Stimulated activated CD4-positive, alpha-beta T cell treated with anti-CD3 and anti-CD28 coated beads, Interleukin-15, amount 100 ng/mL, for 48 hours (primary cell): Measurements from ENCODE around the gene JUN.

Source experiments
- DNase-seq, 2 donors: peaks; one replicate each; pipeline ENCODE4 v3.0.0-alpha.2; 2020; ENCODE audit warnings: low read depth in 2 of 2

The JUN gene

GRCh38 chr1:58783993-58784757 is at the start of gene JUN:
Gene JUN (minus strand): TSS chr1:58784047. CDS start chr1:58783070, 977 bp downstream.
- DNase-seq: peak; percentile 96 to 97

DNA sequence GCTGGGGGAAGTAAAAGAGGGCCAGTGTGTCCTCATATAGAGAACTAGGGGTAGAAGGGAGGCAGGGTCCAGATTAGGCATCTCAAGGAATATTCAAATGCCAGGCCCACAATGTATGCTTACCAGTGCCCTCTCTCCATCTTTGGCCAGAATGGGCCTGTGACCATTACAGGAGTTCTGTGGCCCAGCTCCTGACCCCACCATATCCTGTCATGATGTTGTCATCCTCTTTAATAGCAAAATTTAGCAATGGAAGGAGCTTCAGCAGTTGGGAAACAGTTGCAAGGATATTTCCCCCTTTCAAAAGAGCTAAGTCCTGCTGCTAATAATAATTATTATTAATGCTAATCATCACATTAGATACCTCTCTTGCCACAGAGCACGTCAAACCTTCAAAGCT is 49.3 kb upstream of the JUN start:
- no peak for DNase-seq

DNA sequence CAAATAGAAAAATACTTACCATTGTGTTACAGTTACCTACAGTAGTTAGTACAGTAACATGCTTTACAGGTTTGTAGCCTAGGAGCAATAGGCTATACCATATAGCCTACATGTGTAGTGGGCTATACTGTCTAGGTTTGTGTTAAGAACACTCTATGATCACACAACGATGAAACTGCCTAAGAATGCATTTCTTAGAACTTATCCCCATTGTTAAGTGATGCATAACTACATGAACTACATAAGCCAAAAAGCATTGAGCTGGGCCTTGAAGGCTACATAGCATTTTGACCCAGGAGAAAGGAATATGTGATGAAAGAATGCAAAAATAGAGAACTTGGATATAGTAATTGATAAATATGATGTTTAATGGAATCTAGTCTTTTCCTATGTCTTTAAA is 46.4 kb upstream of the JUN start:
- no peak for DNase-seq

GRCh38 chr1:58829866-58830265 is 46.0 kb upstream of the JUN start:
- DNase-seq: no peak

- no peak for DNase-seq
Measured at GRCh38 chr1:58827298-58827697, 43.5 kb upstream of the JUN start.

GRCh38 chr1:58824753-58825389 is 41.0 kb upstream of the JUN start:
- DNase-seq: no peak

DNA sequence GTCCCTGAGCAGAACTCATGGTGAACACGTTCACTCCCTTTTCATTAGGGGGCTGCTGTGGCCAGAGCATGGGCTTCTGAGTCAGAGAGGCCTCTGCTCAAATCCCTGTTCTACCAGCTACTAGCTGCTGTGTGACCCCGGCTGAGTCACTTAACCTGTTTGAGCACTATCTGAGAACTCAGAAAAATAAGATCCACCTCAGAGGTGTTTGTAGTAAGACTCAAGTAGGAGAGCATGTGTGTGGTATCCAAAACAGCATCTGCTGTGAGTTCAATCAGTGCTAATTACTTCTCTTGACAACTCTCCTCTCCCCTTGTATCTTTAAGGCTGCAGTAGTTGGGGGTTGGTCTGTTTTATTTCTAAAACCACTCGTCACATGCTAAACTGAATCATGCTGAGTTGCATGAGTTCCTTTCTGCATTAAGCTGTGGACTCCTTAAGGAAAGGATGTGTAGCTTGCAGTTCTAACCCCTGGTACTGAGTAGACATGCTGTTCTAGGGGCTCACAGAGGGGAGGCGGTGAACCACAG is 39.7 kb upstream of the JUN start:
- no peak for DNase-seq

GRCh38 chr1:58821309-58821708 is 37.5 kb upstream of the JUN start:
- DNase-seq: no peak

- DNase-seq: no peak
Measured at GRCh38 chr1:58818976-58819375, 35.1 kb upstream of the JUN start.

GRCh38 chr1:58818075-58818474 is 34.2 kb upstream of the JUN start:
- DNase-seq: no peak

DNA sequence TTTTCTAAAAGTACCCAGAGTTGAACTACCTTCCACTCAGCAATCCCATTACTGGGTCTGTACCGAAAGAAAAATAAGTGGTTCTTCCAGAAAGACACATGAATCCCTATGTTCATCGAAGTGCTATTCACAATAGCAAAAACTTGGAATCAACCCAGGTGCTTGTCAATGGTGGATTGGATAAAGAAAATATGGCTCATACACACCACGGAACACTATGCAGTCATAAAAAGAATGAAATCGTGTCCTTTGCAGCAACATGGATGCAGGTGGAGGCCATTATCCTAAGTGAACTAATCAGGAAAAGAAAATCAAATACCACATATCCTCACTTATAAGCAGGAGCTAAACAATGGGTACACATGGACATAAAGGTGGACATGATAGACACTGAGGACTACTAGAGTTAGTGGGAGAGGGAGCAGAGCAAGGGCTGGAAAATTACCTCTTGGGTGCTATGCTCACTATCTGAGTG is 32.9 kb upstream of the JUN start:
- no peak for DNase-seq

DNA sequence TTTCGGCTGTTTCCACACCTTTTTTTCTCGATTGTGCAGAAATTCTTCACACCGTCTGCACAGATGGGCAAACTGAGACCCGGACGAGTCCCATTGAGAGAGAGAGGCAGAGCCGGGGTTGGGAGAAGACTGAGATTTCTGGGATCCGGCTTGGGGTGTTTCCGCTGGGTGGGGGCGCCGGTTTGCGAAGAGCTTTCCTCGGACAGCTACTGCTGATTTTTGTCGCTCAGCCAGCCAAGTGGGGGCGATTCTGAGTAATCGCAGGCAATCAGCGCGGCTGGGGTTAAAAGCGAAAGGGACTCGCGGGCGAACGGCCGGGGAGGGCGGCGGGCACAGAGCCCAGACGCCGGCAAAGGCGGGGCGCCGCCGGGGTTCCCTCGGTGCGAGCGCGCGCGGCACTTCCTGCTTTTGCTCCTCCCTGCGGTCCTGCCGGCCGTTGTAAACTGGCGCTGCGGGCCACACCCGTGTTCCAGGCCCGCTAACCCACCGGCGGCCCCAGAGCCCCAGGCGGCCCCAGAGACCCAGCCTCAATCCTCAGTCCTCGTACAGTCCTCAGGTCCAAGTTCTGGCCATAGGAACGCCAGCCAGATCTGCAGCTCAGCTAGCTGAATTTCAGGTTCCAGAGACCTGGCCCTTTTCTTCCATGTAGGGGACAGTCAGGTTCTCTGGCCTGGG is 32.4 kb upstream of the JUN start:
- peak; percentile 73 to 77 for DNase-seq

- no peak for DNase-seq
Measured at GRCh38 chr1:58815686-58816071, 31.8 kb upstream of the JUN start.

- peak; percentile 11 to 31 for DNase-seq
Measured at GRCh38 chr1:58815069-58815685, 31.3 kb upstream of the JUN start.

DNA sequence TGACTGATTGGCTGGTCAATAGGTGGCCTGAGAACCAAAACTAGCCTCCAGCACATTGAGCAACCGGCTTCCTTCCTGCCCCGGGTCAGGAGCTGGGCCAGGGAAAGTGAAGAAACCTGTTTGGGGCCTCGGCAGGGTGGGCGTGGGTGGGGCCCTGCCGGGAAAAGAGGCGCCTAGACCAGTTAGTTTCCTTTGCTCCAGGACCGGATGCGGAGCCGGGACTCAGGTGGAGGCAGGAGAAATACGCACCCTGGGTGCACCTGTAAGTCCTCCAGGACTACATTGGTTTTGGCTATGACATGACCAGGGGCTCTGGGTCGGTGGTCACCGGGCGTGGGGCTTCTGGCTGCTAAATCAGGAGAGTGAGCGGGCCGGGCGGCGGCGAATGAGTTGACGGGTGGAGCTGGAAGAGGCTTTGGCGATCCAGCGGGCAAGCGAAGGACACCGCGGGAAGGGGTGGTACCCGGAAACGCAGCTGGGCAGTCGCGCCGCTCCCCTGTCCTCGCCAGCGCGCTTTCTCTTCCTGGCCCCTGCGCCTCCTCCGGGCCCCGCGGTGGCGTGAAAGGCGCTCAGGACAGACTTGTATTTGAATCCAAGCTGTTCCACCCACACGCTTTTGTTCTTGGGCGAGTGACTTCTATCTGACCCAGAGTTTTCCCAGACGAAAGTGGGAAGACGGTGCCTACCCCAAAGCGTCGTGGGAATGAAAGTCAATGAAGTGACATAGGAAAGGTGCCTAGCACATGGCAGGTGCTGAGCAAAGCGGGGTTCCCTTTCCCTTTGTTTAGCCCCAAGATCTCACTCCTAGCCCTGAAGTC is 30.6 kb upstream of the JUN start:
- DNase-seq: no peak

DNA sequence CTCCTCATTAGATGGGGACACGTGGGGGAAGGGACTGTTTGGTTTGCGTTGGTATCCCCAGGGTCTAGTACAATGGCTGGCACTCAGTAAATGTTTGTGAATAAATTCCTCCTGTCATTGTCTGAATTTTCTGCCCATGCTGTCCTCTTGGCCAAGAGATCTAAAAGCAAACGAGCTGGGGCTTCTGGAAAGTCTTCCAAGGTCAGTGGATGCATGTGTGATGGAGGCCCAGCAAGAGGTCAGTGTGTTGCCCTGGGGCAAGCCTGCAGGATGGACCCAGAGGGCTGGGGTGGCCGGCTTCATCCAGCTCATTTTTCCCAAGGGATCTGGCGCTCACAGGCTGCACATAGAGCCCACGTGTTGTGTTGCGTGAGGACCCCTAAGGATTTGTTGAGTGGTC is 30.0 kb upstream of the JUN start:
- no peak for DNase-seq

- DNase-seq: no peak
Measured at GRCh38 chr1:58813361-58813760, 29.5 kb upstream of the JUN start.

- no peak for DNase-seq
Measured at GRCh38 chr1:58812926-58813325, 29.1 kb upstream of the JUN start.

DNA sequence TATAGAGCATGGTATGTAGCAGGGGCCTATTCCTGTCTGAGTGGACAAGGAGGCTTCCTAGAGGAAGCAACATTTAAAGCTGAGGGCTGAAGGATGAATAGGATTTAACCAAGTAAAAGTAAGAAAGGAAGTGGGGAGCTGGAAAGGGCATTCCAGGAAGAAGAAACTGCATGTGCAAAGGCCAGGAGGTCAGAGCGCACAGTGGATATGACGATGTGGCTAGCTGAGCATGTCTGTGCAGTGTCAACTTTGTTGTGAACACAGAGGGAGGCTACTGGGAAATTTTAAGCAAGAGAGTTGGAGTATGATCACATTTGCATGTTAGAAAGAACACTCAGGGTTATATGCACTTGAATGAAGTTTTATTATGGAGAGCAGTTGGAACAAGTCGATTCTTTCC is 28.6 kb upstream of the JUN start:
- no peak for DNase-seq

GRCh38 chr1:58811303-58811702 is 27.5 kb upstream of the JUN start:
- DNase-seq: no peak

- no peak for DNase-seq
Measured at GRCh38 chr1:58809325-58810010, 25.6 kb upstream of the JUN start.
